ENCODE data around the gene CTXN1. TPM values are rescaled to one million over a fixed set of nuclear protein-coding genes. Genes with fewer than 3 reads are reported as not detected.
A peak's percentile ranks its signal among the peaks of the same experiment; 100 is the strongest.

CTXN1 gene
- total RNA-seq (22.8 and 60.1 TPM in 2 replicates), polyA plus RNA-seq (18.1 and 48.5 TPM in 2 replicates)

DNA sequence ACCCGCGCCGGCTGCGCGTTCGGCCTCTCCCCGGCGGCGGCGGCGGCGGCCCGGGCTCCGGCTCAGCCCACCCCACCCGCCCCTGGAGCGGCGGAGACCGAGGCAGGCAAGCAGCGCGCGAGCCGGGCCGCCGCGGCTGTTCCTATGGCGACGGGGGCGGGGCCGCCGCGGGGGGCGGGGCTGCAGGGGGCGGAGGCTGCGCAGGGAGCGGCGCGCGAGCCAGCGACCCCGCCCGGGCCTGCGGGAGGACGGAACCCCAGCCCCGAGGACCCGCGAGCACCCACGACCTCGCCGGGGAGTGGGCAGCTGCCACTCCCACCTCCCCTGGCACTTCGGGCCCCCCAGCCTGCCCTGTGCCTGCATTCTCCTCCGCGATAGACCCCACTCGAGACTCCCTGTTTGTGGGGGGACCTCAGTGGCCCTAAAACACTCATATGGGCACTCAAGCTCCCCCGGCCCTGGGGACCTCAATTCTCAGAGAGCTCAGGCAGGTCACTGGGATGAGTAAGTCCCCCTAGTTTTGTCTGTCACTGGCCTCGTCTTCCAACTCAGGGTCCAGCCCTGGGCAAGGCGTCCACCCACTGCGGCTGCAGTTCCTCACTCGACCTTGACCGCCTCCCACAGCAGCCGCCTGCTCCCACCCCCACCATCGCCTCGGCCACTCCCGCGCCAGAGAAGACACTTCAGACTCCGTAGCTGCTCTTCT lies at the start of gene CTXN1:
TSS of gene CTXN1 (minus strand) at position 115 of the 706 bp plus-strand sequence. CDS start 597 bp downstream, outside the sequence.
- Histone ChIP-seq H3K27me3 (no peaks in the 10 kb centered on the region), H3K27ac (no peak within 1 kb of the TSS), H3K4me3 (peak within 1 kb of the TSS; percentile 63), H3K4me1 (ENCODE audit: low read depth) (peaks cover 4% of the 10 kb centered on the region), H3K9me3 (ENCODE audit: low read depth) (no peaks in the 10 kb centered on the region), H3K36me3 (peaks cover 5% of the 10 kb centered on the region)
- TF ChIP-seq, protein P1, sequence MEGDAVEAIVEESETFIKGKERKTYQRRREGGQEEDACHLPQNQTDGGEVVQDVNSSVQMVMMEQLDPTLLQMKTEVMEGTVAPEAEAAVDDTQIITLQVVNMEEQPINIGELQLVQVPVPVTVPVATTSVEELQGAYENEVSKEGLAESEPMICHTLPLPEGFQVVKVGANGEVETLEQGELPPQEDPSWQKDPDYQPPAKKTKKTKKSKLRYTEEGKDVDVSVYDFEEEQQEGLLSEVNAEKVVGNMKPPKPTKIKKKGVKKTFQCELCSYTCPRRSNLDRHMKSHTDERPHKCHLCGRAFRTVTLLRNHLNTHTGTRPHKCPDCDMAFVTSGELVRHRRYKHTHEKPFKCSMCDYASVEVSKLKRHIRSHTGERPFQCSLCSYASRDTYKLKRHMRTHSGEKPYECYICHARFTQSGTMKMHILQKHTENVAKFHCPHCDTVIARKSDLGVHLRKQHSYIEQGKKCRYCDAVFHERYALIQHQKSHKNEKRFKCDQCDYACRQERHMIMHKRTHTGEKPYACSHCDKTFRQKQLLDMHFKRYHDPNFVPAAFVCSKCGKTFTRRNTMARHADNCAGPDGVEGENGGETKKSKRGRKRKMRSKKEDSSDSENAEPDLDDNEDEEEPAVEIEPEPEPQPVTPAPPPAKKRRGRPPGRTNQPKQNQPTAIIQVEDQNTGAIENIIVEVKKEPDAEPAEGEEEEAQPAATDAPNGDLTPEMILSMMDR (IDR thresholded peaks at IDR 0.05; ENCODE audit: low read depth, low read length): no peak
- DNase-seq (ENCODE audit: low read depth in 1 of 2, low spot score in 1 of 2): peak; percentile 63 to 85

DNA sequence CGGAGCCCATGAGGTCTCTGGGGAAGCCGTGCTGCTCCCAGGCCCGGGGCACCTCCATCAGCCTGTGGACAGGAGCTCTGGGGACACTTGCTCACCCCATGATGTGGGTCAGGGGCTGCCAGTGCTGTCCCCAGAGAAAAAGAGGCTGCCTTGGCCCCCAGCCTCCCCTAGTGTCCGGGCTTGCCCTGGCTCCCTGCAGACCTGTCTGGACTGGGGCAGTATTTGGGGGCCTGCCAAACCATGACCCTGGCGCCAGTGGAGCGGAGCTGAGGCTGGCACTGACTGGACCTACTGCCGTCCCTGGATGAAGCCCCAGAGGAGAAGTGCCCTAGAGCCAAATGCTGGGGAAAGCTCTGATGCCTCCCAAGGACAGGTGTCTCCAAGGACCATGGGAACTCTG lies 49.1 kb upstream of the CTXN1 start:
- Histone ChIP-seq H3K36me3 (peaks cover 32% of the 10 kb centered on the region), H3K9me3 (ENCODE audit: low read depth) (no peaks in the 10 kb centered on the region), H3K27ac (no peak overlapping the region), H3K4me3 (no peak overlapping the region), H3K4me1 (ENCODE audit: low read depth) (no peaks in the 10 kb centered on the region), H3K27me3 (no peaks in the 10 kb centered on the region)
- TF ChIP-seq, protein P1 (IDR thresholded peaks at IDR 0.05; ENCODE audit: low read depth, low read length): no peak
- no peak for DNase-seq (ENCODE audit: low read depth in 1 of 2, low spot score in 1 of 2)

DNA sequence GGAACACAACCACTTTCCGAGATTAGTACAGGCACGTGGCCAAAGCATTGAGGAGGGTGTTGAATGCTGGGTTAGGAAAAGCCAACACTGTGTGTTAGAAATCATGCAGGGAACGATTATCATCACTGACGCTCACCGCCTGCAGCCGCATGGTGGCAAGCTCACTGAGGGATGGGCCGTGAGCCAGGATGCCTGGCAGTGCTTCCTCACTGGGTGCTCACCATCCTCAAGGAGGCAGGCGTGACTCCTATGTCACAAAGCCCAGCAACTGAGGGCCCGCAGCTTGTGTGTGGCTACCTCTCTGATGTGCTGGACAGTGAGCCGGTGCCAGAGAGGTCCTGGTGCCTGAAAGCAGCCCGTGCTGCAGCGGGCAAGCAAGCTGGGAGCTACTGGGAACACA lies 47.9 kb upstream of the CTXN1 start:
- Histone ChIP-seq H3K27me3 (no peaks in the 10 kb centered on the region), H3K36me3 (peaks cover 27% of the 10 kb centered on the region), H3K4me1 (ENCODE audit: low read depth) (no peaks in the 10 kb centered on the region), H3K4me3 (no peak overlapping the region), H3K27ac (no peak overlapping the region), H3K9me3 (ENCODE audit: low read depth) (no peaks in the 10 kb centered on the region)
- TF ChIP-seq, protein P1 (IDR thresholded peaks at IDR 0.05; ENCODE audit: low read depth, low read length): no peak
- no peak for DNase-seq (ENCODE audit: low read depth in 1 of 2, low spot score in 1 of 2)

DNA sequence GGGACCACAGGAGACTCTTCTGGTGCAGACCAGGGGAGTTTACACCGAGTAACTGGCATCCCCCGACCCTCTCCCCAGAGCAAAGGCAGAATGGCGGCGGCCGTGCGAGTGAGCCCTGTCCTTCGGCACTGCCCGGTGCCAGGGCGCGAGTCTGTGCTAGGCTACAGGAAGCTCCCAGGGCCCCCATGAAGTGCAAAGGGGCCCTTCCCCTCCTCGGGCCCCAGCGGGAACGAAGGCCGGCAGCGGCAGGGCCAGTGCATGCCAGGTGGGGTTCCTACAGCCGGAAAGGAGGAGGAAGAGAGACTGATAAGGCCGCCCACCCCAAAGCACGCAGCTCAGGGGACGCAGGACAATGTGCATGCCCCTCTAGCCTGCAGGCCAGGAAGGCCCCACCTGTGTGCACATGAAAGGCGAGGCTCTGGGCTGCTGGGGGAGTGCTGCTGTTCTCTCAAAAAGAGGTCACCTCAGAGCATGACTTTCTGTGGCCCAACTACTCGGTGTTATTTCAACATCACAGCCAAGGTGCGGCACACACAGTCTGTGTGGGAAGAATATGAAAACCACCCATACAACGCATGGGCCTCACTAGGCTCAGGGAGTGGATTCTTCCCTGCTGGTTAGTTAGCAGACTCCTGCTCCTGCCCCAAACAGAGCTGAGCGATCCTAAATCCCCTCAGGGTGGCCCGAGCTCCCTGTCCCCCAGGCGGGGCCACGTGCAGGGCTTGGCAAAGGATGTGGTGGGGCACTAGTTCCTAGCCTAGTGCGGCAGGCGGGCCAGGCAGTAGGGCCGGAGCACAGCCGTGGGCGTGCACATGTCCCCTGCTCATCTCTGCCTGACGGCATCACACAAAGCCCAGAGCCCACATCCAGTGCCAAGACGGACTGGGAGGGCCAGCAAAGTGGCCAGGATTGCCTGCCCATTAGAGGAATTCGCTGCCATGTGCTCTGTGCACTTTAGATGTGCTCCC lies 45.9 kb upstream of the CTXN1 start:
- Histone ChIP-seq H3K9me3 (ENCODE audit: low read depth) (no peaks in the 10 kb centered on the region), H3K4me1 (ENCODE audit: low read depth) (no peaks in the 10 kb centered on the region), H3K27ac (peak overlapping the region; percentile 17), H3K27me3 (no peaks in the 10 kb centered on the region), H3K36me3 (peaks cover 25% of the 10 kb centered on the region), H3K4me3 (no peak overlapping the region)
- no peak for DNase-seq (ENCODE audit: low read depth in 1 of 2, low spot score in 1 of 2)
- TF ChIP-seq, protein P1 (IDR thresholded peaks at IDR 0.05; ENCODE audit: low read depth, low read length): no peak

DNA sequence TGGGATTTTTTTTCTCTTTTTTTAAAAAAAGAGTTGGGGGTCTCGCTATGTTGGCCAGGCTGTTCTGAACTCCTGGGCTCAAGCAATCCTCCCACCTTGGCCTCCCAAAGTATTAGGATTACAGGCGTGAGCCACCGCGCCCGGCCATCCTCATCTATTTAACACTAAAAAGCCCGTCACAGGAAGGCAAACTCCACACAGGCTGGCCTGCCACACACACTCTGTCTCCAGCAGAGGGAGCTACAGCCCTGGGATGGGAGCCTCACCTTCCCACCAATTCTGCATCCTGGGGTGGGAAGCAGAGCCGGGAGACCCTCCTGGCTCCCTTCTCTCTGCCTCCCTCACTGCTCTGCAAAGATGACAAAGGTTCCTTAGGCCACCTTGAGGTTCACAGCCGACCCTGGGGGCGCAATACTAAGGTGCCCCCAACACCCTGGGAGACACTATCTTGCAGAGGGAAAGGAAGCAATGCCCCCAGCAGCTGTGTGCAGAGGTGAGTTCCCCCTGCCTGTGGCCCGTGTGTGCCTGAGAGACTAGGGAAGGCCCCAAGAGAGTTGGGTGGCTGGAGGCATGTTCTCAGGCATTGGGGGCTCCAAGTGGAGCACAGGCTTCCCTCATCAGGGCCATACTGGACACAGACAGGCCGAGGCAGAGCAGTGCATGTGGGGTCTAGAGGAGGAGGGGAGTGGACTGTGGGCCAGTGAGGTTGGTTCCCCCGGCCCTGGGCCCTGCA lies 44.9 kb upstream of the CTXN1 start:
- Histone ChIP-seq H3K36me3 (peaks cover 31% of the 10 kb centered on the region), H3K9me3 (ENCODE audit: low read depth) (no peaks in the 10 kb centered on the region), H3K4me3 (no peak overlapping the region), H3K27me3 (no peaks in the 10 kb centered on the region), H3K27ac (peak overlapping the region; percentile 17), H3K4me1 (ENCODE audit: low read depth) (no peaks in the 10 kb centered on the region)
- TF ChIP-seq, protein P1 (IDR thresholded peaks at IDR 0.05; ENCODE audit: low read depth, low read length): peak; percentile 86
- DNase-seq (ENCODE audit: low read depth in 1 of 2, low spot score in 1 of 2): peak; percentile 59 to 71
